Measurements from ENCODE around the gene GNPAT.

GRCh38 chr1:231226156-231226555 is 14.9 kb upstream of the GNPAT start:
- TF ChIP-seq CTCF (IDR thresholded peaks at IDR 0.05), result no peak
- no peak for TF ChIP-seq POLR2A (IDR thresholded peaks at IDR 0.05)

All from Peyer's patch (tissue), 4 donors.